ENCODE data around the gene YARS1.

YARS1 gene

DNA sequence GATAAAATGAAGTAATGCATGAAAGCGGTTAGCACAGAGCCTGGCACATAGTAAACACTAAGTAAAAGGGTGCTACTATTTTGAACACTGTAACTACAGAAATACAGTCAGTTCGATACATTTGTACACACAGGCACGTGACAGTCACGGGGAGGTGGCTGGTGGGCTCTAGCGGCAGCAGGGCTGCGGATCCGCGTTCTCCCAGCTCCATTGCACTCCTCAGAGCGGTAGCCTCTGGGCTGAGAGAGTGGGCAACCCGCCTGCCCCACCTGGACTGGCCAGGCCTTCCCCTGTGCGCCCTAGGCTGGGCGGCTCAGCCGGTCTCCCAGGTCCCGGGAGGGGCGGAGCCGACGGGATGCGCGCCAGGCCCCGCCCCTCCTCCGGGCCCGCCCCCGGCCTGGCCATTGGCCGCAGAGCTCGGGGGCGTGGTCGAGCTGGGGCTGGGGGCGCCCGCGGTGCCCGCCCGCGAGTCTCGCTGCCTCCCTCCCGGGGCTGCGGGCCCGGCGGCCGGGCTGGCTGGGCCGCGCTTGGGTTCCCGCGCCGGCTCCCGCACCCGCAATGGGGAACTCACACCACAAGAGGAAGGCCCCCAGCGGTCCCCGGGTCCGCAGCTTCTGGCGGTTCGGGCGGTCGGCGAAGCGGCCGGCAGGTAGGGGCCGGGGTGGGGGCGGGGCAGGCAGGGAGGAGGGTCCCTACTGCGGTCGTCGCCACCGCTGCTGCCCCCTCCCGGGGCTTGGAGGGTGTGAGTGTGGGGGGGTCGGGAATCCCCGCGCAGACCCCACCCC lies 63.4 kb downstream of the YARS1 start:
- in situ Hi-C loops (cut with HindIII; ENCODE audit: low pct_unique_long_range_greater_than_20kb, low sequenced_read_pairs), result no loop called here
- TF ChIP-seq JUND (IDR thresholded peaks at IDR 0.05; ENCODE audit: low read depth), result no peak
- peak; percentile 68 to 88 for DNase-seq (ENCODE audit: low read depth in 1 of 2, low spot score in 1 of 2)

DNA sequence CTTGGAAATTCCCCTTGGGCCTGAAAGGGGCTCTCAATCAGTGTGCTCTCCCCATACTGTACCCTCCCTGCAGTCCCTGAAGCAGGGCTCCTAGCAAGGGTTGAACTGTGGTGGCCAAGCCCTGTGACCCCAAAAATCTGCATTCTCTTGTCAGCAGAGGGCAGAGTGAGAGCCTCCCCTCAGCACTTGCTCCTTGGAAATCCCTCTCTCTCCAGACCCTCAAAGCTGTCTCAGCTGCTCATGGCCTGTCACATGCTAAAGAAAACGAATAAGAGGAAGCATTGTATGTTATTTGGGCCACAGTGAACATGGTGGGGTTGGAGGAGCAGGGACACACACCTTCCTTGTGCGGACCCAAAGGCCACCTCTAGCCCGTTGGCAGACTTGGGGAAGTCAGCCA lies 67.4 kb downstream of the YARS1 start:
- DNase-seq (ENCODE audit: low read depth in 1 of 2, low spot score in 1 of 2), result no peak
- TF ChIP-seq JUND (IDR thresholded peaks at IDR 0.05; ENCODE audit: low read depth), result no peak
- in situ Hi-C loops (cut with HindIII; ENCODE audit: low pct_unique_long_range_greater_than_20kb, low sequenced_read_pairs), result no loop called here

DNA sequence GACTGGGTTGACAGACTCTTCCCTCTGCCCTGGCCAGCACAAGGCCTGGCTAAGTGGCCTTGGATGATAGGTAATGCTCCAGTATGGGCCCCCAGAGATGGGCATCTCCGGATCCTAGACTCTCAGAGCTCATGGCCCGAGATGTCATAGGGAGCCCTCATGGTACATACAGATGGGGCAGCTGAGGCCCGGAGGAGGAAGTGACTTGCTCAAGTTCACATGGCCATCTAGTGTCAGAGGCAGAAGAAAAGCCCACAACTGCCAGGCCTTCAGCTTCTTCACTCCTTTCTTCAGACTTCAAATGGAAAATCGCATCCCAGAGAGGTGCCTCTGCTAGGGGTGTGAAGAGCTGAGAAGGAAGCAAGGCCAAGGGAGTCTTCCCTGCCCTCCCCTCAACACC lies 67.8 kb downstream of the YARS1 start:
- DNase-seq (ENCODE audit: low read depth in 1 of 2, low spot score in 1 of 2), result no peak
- no peak for TF ChIP-seq JUND (IDR thresholded peaks at IDR 0.05; ENCODE audit: low read depth)
- in situ Hi-C loops (cut with HindIII; ENCODE audit: low pct_unique_long_range_greater_than_20kb, low sequenced_read_pairs), result no loop called here

DNA sequence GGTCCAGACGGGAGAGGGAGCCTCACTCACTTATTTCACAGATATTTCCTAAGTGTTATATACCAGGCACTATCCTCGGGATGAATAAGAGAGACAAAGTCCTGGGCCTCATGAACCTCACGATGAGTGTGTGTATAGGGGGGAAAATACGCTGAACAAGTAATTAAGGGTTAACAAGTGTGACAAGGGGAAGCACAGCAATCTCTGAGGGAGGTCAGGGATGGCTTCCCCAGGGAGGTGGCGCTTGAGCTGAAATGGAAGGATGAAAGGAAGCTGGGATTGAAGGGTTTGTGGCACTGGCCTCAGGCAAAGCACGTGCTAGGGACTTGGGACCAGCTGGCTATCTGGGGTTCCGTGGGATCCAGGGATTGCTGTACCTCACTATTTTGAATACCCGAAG lies 68.2 kb downstream of the YARS1 start:
- DNase-seq (ENCODE audit: low read depth in 1 of 2, low spot score in 1 of 2), result no peak
- no peak for TF ChIP-seq JUND (IDR thresholded peaks at IDR 0.05; ENCODE audit: low read depth)
- in situ Hi-C loops (cut with HindIII; ENCODE audit: low pct_unique_long_range_greater_than_20kb, low sequenced_read_pairs), result no loop called here

DNA sequence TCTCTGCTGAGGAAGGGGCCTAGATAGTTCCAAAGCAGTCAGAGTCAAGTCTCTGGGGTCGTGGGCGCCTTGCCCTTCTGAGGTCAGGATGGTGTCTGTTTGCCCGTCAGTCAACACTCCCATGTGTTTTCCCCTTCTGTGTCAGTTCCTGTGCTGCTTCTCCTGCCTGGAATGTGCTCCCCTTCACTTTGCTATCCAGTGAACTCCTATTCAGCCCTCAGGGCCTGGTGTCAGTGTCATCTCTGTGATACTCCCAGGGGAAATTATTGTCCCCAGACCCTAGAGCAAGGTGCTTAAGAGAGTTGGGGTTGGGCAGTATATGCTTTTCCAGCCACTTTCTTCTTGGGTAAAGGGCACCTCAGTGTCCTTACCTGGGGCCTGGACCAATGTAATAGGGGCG lies 68.8 kb downstream of the YARS1 start:
- no peak for TF ChIP-seq JUND (IDR thresholded peaks at IDR 0.05; ENCODE audit: low read depth)
- in situ Hi-C loops (cut with HindIII; ENCODE audit: low pct_unique_long_range_greater_than_20kb, low sequenced_read_pairs), result no loop called here

DNA sequence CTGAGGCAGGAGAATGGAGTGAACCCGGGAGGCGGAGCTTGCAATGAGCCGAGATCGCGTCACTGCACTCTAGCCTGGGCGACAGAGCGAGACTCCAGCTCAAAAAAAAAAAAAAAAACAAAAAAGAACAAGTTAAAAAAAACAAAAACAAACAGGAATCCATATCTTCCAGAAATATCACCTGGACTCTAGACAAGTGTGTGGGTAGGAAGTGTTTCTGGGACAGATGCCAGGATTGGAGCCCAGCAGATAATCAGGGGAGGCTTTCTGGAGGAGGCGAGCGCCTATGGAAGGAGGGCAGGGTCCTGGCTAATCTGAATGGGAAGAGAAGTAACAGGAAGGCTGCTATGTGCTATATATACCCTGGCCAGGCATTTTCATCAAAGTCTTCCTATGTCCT lies 71.0 kb downstream of the YARS1 start:
- in situ Hi-C loops (cut with HindIII; ENCODE audit: low pct_unique_long_range_greater_than_20kb, low sequenced_read_pairs), result no loop called here
- no peak for DNase-seq (ENCODE audit: low read depth in 1 of 2, low spot score in 1 of 2)
- no peak for TF ChIP-seq JUND (IDR thresholded peaks at IDR 0.05; ENCODE audit: low read depth)

More for the DNA sequence above, 68.8 kb downstream of the YARS1 start:
- no peak for DNase-seq (ENCODE audit: low read depth in 1 of 2, low spot score in 1 of 2)

DNA sequence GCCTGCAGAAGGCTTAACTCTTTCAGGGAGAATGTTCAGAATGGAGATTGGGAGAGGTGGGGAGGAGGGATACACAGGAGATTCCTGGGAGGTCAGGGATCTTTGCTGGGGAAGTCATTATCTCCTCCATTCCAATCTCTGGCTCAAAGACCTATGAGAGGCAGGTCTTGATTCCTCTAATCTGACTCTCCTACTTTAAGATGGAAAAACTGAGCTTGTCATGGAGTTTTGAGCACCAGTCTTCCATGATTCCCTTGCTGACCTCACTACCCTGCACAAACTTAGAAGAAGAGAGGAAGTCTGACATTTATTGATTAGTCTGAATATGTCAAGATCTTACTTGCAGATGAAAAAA lies 73.1 kb downstream of the YARS1 start:
- no peak for DNase-seq (ENCODE audit: low read depth in 1 of 2, low spot score in 1 of 2)

DNA sequence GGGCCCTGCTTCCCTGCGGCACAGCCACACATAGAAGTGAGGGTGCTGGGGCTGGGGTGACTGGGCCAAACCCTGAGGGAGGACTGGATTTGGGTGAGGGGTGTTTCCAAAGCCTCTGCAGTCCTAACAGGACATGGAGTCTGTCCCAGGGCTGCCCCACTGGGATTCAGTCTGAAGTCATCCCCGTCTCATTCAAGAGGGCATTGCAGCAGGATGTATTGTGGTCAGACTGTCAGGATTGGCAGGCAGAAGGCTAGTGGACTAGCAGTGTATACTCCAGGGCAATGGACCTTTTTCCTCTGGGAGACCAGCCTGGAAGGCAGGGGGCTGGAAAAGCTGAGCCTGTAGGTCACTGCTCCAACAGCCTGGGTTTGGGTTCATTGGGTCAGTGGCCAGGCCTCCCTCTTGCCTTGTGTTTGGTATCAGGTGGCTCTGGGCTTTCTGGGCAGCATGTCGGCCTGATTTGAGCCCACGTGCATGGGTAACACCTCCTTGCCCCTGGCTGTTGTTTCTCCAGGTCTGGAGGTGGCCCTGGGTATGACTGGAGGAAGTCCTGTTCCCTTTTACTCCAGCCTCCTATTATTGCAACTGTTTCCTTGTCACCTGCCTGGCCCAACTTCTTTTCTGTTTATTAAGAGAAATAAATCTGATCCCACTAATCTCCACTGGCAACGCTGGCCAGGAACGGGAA lies 73.6 kb downstream of the YARS1 start:
- in situ Hi-C loops (cut with HindIII; ENCODE audit: low pct_unique_long_range_greater_than_20kb, low sequenced_read_pairs), result no loop called here
- peak; percentile 52 to 55 for DNase-seq (ENCODE audit: low read depth in 1 of 2, low spot score in 1 of 2)
- TF ChIP-seq JUND (IDR thresholded peaks at IDR 0.05; ENCODE audit: low read depth), result no peak

More for the DNA sequence above, 73.1 kb downstream of the YARS1 start:
- no peak for TF ChIP-seq JUND (IDR thresholded peaks at IDR 0.05; ENCODE audit: low read depth)
- in situ Hi-C loops (cut with HindIII; ENCODE audit: low pct_unique_long_range_greater_than_20kb, low sequenced_read_pairs), result no loop called here

DNA sequence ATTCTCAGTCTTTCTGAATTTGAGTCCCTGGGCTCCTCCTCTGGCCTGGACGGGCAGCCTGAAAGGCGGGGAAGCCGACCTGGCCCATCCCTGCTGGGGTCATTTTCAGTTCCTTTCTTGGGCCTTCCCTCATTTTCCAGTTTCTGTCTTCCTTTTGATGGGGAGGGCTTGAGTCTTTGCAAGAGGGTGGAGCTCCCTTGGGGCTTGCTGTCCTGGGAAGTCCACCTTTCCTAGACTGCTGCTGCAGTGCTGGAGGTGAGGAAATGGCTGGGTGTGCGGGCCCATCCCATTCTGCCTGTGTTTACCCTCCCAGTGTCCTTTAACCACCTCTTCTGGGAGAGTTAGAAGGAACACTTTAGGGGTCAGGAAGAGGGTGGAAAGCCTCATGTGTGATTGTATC lies 74.2 kb downstream of the YARS1 start:
- no peak for TF ChIP-seq JUND (IDR thresholded peaks at IDR 0.05; ENCODE audit: low read depth)

DNA sequence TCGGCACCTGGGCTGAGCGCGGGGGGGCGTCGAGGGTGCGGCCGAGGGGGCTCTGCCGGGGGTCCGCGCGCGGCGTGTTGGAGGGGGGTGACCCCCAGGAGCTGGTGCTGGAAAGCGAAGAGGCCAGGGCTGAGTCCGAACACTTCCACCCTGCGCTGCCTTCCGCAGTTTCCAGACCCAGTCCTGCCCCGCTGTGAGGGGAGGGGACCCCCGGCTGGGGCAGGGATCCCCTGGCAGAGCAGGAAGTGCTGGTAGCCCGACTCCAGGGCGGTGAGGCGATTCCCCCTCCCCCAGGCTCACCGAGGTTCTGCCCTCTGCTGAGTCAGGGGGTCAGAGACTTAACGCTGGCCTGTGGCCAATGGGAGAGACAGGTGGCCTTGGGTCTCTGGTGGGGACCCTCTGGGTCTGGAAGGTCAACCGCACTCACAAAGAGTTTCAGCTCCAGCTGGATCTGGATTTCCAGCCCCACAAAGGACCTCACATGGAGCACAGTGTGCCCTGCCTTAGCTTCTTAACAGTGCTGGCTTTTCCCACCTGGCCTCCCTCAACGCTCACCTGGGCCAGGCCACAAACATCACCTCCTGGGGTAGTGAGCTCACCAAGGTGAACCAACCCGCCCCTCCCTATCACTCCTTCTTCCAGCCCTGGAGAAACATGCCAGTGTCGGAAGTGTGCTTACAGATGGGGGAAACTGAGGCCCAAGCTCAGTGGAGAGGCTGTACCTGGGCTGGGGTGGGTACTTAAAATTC lies 74.8 kb downstream of the YARS1 start:
- no peak for TF ChIP-seq JUND (IDR thresholded peaks at IDR 0.05; ENCODE audit: low read depth)
- in situ Hi-C loops (cut with HindIII; ENCODE audit: low pct_unique_long_range_greater_than_20kb, low sequenced_read_pairs), result no loop called here
- no peak for DNase-seq (ENCODE audit: low read depth in 1 of 2, low spot score in 1 of 2)

More for the DNA sequence above, 74.2 kb downstream of the YARS1 start:
- in situ Hi-C loops (cut with HindIII; ENCODE audit: low pct_unique_long_range_greater_than_20kb, low sequenced_read_pairs), result no loop called here
- no peak for DNase-seq (ENCODE audit: low read depth in 1 of 2, low spot score in 1 of 2)

DNA sequence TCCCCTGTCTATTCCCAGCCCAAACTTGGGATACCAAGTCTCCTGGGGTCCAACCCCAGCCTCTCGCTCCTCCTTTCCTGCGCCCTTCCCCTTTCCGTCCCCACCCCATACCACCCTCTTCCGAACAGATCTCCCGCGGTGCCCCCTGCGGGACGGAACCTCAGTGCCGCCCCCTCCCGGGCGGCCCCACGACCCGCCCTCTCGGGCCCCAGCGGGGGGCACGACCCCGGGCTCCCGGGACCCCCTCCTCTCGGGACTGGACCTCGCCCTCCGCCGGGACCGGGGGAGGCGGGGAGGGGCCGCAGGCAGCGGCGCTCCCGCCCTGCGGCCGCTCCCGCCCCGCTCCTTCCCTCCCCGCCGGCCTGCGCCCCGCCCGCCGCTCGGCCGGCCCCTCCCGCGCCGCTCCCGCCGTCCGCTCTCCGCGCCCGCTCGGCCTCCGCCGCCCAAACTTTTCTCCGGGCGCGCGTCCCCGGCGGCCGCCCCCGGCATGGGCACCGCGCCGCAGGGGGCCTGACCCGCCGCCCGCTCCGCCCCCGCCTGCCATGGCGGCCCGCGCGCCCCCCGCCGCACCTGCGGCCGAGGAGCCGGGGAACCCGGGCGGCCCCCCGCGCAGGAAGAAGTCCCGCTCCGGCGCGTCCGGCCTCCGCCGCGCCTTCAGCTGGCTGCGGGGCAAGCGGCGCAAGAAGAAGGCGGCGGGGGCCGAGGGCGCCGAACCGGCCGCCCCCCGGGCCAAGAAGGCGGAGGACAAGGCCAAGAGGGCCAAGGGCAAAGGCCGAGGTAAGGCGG lies 75.6 kb downstream of the YARS1 start:
- in situ Hi-C loops (cut with HindIII; ENCODE audit: low pct_unique_long_range_greater_than_20kb, low sequenced_read_pairs), result no loop called here
- no peak for TF ChIP-seq JUND (IDR thresholded peaks at IDR 0.05; ENCODE audit: low read depth)
- DNase-seq (ENCODE audit: low read depth in 1 of 2, low spot score in 1 of 2), result peak in 1 of 2 experiments; percentile 69

DNA sequence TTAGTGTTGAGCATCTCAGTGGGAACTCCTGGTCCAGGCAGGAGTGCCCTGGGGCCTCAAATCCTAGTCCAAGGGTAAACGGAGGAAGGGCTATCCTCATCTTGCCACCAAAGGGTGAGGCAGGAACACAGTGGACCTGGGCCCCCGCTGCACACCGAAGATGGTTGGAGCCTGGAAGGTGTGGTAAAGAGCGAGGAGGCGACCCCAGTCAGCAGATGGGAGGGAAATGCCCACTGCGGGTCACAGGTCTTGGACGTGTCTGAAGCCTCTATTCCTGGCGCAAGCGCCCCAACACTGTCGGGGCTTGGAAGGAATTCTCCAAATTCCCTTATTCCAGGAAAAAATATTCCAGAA lies 76.1 kb downstream of the YARS1 start:
- no peak for DNase-seq (ENCODE audit: low read depth in 1 of 2, low spot score in 1 of 2)
- in situ Hi-C loops (cut with HindIII; ENCODE audit: low pct_unique_long_range_greater_than_20kb, low sequenced_read_pairs), result no loop called here
- TF ChIP-seq JUND (IDR thresholded peaks at IDR 0.05; ENCODE audit: low read depth), result no peak
